Epithelial cell of proximal tubule (primary cell): ENCODE data around the gene UGT1A5. TPM values are rescaled to one million over a fixed set of nuclear protein-coding genes. Genes with fewer than 3 reads are reported as not detected.

Source experiments
- DNase-seq: peaks from one replicate; pipeline ENCODE4 v3.0.0-alpha.2; 2011; ENCODE audit warnings: low read depth
- H3K4me3 ChIP-seq: 2 replicates; pipeline ENCODE4 v1.5.1; 2011; ENCODE audit warnings: low read depth, mild to moderate bottlenecking, low read length
- total RNA-seq: library from RNA; depleted of rRNA; stranded (reverse); fragments of >200 nt; gene quantifications from 2 replicates; pipeline ENCODE4 v1.2.3, GENCODE V29; 2015
- TF ChIP-seq, protein P1 (sequence below): conservative IDR thresholded peaks from 2 replicates; pipeline ENCODE4 v1.5.1; 2012; ENCODE audit warnings: low read depth, mild to moderate bottlenecking, low read length

The UGT1A5 gene
- total RNA-seq, 1 donor from 2014 or later = not detected

GRCh38 chr2:233815861-233816260, 103.2 kb downstream of the UGT1A5 start:
- TF ChIP-seq, protein P1, sequence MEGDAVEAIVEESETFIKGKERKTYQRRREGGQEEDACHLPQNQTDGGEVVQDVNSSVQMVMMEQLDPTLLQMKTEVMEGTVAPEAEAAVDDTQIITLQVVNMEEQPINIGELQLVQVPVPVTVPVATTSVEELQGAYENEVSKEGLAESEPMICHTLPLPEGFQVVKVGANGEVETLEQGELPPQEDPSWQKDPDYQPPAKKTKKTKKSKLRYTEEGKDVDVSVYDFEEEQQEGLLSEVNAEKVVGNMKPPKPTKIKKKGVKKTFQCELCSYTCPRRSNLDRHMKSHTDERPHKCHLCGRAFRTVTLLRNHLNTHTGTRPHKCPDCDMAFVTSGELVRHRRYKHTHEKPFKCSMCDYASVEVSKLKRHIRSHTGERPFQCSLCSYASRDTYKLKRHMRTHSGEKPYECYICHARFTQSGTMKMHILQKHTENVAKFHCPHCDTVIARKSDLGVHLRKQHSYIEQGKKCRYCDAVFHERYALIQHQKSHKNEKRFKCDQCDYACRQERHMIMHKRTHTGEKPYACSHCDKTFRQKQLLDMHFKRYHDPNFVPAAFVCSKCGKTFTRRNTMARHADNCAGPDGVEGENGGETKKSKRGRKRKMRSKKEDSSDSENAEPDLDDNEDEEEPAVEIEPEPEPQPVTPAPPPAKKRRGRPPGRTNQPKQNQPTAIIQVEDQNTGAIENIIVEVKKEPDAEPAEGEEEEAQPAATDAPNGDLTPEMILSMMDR = no peak
- no peak for DNase-seq
- no peak overlapping the region for H3K4me3 ChIP-seq

DNA sequence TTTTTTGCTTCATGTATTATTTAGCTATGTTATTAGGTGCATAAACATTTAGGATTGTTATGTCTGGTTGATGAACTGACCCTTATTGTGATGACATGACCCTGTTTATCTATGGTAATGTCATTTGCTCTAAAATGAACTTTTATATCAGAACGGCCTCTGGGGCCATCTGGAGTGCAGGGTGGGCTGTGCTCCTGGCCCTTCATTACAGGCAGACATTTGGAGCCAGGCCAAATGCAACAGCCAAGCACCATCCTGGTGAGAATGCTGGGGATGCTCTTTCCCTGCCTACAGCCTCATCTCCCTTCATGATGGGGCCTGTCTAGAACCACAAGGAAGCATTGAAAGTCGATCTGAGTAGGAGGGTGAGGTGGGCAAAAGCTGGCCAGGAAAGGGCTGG, 103.6 kb downstream of the UGT1A5 start:
- no peak for DNase-seq
- H3K4me3 ChIP-seq = no peak overlapping the region
- TF ChIP-seq, protein P1 = no peak

DNA sequence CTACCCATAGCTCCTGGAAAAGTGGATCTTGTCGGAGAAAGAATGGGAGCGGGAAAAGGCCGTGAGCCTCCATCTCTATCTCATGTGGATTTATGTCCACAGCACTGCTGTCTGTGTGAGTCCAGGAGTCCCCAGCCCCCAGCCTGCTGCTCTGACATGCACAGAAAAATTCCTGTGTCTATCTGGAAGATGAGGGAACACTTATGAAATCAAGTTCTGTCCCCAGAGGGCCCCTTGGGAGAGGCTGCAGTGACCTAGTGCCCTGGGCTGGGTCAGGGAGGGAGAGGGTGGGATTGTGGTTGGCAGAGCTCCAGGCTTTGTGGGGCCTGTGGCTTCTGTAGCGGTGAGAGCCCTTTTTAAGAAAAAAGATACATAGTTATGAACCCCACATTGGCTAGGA, 104.1 kb downstream of the UGT1A5 start:
- DNase-seq = no peak
- H3K4me3 ChIP-seq = no peak overlapping the region
- TF ChIP-seq, protein P1 = no peak

DNA sequence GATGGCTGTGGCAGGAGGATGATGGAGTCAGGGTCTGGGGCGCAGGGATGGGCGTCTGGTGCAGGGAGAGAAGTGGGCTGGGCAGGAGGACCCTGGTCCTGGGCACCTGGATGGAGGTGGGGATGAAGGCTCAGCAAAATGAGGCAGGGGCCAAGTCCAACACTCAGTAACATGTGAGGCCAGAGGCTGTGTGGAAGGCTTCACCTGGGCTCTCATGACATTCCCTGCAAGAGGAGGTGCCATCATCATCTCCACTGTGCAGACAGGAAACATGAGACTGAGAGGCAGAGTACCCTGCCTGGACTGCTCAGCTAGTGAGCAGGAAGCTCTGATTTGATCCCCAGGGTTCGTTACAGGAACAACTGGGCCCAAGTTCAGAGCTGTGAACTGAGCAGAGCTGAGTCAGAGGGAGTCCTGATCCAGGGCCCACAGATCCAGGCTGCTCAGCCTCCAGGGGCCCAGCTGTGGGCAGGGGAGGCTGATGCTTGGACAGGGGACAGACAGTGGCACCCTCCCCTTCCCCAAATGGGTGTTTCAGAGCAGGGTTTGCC, 104.7 kb downstream of the UGT1A5 start:
- no peak for DNase-seq
- no peak overlapping the region for H3K4me3 ChIP-seq
- TF ChIP-seq, protein P1 = no peak

DNA sequence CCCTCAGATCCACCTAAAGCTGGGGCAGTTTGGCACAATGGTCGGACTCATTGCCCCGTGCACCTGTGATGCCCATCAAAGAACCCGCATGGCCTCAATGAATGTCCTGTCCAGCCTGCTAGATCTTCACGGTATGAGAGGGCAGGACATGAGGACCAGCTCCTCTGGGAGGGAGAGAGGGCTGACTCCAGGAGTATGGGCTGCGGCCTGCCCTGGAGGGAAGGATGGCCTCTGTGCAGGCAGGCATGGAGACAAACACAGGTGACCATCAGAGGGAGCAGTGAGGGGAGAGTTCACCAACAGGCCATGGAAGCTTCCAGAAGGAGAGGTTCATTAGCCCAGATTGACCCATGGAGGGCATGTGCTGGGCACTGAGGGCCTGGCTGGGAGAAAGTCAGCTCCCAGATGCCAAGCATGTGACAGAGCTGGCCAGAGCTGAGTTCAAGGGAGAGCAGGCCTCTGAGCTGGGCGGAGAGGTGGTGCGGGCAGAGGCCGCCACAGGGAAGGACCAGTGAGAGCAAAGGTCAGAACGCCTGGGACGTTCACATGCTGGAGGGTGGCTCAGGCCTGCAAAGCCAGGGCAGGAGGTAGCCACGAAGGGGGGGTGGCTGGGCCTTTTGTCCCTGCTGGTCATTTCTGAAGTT, 105.4 kb downstream of the UGT1A5 start:
- H3K4me3 ChIP-seq = no peak overlapping the region
- no peak for DNase-seq
- TF ChIP-seq, protein P1 = no peak

DNA sequence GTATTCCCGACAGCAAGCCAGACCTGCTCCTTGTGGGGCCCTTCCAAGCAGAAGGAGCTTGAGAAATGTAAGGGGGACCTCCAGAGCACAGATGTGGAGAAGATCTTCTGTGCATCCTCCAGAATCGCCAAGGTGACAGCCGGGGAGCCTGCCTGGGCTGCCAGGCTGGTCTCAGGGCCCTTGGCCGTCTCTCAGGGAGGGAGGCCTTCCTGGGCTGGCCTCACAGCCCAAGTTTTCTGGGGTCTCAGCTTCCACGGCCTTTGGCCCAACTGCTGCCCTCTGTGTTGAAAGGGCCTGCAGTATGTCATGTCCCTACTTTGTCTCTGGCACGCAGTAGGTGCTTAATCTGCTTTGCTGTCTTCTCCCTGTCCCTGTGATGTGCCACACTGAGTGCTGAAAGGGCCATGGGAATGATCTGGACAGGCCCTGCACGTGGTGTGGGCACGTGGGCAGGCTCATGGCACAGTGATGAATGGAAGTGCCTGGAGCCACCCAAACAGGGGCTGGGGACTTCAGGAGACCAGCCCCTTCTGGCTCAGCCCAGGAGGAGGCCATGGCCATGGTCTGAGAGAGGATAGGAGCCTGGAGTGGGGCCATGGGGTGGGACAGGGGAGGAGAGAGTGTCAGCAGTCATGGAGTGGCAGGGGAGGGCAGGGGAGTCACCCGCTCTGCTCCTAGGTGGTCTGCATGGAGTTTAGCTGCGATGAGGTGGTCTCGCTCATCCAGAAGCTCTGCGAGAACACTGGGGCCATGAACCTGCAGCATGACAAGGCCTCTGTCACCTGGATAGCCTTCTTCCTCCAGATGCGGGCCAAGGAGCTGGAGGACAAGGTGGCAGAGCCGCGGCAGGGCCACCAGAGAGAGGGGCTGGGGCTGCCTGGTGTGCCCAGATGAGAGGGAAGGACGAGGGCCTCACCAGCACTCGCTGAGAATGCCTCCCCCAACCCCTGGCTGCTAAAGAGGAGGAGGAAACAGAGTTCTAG, 106.2 kb downstream of the UGT1A5 start:
- no peak for DNase-seq
- TF ChIP-seq, protein P1 = no peak
- no peak overlapping the region for H3K4me3 ChIP-seq
